ENCODE data around the gene APOC3.

GRCh38 chr11:116847612-116848011 is 17.9 kb downstream of the APOC3 start:
- no peak for TF ChIP-seq CTCF (IDR thresholded peaks at IDR 0.05)
- no peak for TF ChIP-seq POLR2A (IDR thresholded peaks at IDR 0.05)
- no peak for TF ChIP-seq POLR2AphosphoS5 (IDR thresholded peaks at IDR 0.05)

Measured in prostate gland (tissue), 2 donors.